SU-DHL-6 (cell line): Measurements from ENCODE around the gene SPTLC3.

ENCODE experiments used
- CTCF ChIP-seq: fragments of 200-600 bp; sonication (generic); IDR thresholded peaks from one replicate; pipeline ENCODE4 v1.5.1; 2017; ENCODE audit warnings: antibody characterized with exemption, mild to moderate bottlenecking, low read length, moderate library complexity; ENCODE audit not compliant: insufficient read depth, poor library complexity, severe bottlenecking
- EZH2phosphoT487 ChIP-seq: fragments of 200-600 bp; sonication (generic), shearing (Covaris generic); conservative IDR thresholded peaks from 2 replicates; pipeline ENCODE4 v1.6.1; 2018; ENCODE audit warnings: mild to moderate bottlenecking, antibody characterized with exemption, low read length, moderate library complexity, mixed read lengths

- TF ChIP-seq CTCF (no peak), EZH2phosphoT487 (no peak)
These were observed 26.7 kb upstream of the SPTLC3 start for GRCh38 chr20:12982098-12982497.
